Stimulated activated CD8-positive, alpha-beta memory T cell treated with anti-CD3 and anti-CD28 coated beads, Interleukin-2, amount 100 ng/mL, for 1 hour (primary cell): Measurements from ENCODE around the gene EXD3.

ENCODE experiments used
- DNase-seq, 2 donors: peaks; one replicate each; pipeline ENCODE4 v3.0.0-alpha.2; 2020; ENCODE audit warnings: low read depth in 2 of 2

Gene EXD3

DNA sequence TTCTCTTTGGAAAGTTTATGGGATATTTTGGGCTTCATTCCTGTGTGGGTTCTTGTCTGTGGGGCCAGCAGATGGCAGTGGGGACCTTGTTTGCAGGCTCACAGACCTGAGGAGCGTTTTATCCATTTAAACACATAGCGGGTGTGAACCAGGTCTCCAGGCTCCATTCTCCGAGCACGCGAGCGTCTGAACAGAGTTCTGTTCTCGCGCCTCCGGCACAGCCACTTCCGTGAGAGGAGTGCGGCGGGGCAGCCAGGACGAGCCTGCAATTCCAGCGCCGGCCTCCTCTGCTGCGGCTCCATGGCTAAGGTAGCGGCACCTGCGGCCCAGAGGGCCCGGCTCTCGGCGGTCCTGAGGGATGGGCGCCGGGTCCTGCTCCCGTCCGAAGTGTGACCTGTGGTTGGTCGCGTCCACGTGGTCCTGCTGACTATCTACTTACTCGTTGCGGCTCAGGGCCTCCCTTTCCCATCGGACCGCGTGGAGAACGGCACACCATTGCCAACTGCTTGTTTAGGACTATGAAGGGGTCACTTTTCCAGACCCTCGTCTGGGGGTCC lies 128.2 kb downstream of the EXD3 start:
- DNase-seq = no peak

- DNase-seq = no peak
These were observed 128.8 kb downstream of the EXD3 start for GRCh38 chr9:137294091-137294680.

GRCh38 chr9:137293482-137294090 lies 129.4 kb downstream of the EXD3 start:
- no peak for DNase-seq

GRCh38 chr9:137293094-137293481 lies 129.9 kb downstream of the EXD3 start:
- no peak for DNase-seq

DNA sequence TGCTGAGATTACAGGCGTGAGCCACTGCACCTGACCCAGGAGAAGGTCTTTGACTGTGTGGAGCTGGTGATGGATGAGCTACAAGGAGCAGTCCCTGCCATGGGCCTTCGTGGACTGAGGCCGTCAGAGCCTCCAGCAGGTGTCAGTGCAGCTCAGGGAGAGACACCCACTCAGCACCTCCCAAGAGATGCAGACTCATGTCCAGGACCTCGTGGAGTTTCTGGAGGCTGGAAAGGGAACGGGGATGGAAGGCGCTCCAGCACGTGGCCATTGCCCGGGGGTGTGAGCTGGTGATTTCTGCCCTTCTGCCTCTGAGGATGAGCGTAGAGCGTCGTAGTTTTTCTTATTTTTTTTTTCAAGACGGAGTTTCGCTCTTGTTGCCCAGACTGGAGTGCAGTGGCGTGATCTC lies 136.0 kb downstream of the EXD3 start:
- no peak for DNase-seq

DNA sequence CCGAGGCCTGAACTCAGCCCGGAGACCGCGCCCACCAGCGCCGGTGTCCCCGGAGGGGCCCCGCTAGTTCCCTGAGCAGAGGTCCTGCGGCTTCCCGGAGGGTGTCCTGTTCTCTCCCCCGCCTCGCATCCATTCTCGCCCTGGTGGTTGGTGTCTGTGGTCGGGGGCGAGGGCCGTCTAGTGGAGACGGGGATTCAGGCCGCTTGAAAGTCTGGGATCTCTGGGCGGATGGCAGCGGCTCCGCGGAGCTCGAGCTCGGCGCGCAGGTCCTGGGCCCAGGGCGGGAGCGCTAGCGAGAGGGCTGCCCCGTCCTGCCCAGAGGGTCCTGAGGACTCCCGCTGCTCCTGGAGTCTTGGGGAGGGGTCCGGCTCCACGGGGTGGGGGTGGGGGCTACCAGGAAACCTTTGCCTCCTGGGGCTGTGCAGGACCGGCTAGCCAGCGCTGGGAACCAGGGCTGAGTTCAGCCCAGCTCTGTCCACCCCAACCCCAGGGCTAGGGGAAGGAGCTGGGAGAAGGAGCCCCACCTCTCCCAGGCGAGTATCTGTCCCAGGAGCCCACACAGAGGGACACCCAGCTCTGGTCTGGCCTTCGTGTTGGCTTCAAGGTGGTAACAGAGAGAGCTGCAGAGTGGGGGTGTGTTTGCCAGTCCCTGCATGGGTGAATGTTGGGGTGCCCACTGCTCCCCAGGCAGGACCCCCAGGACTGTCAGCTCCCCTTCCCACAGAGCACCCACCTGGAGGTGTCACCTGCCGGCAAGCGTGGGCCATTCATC lies 141.4 kb downstream of the EXD3 start:
- no peak for DNase-seq

- DNase-seq = no peak
These were observed 142.3 kb downstream of the EXD3 start for GRCh38 chr9:137280474-137281344.

GRCh38 chr9:137279741-137280473 lies 143.1 kb downstream of the EXD3 start:
- no peak for DNase-seq

DNA sequence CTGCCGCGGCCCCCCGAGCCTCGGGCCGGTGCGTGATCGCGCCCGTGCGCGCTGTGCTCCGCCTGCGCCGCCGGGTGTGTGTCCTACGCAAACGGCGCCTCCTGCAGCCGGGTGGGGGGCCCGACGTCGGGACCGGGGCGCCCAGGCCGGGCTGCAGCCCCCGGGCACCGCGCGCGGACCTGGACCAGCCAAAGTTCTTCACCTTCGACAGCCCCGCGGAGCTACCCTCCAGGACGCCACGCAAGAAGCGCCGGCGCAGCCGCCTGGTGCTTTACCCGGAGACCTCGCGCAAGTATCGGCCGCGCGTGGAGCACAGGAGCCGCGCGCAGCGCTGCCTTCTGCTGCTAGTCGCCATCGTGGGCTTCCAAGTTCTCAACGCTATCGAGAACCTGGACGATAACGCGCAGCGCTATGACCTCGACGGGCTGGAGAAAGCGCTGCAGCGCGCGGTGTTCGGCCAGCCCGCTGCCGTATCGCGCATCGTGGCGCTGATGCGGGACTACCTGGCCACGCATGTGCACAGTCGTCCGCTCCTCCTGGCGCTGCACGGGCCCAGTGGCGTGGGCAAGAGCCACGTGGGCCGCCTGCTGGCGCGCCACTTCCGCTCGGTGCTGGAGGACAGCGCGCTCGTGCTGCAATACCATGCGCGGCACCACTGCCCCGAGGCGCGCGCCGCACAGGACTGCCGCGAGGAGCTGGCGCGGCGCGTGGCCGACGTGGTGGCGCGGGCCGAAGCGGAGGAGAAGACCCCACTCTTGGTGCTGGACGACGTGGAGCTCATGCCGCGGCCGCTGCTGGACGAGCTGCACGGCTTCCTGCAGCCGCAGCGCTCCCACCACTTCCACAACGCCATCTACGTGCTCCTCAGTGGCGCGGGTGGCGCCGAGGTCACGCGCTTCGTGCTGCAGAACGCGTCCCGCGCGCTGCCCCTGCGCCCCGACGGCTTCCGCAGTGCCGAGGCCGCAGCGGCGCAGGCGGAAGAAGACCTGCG lies 143.9 kb downstream of the EXD3 start:
- no peak for DNase-seq

- no peak for DNase-seq
These were observed 144.8 kb downstream of the EXD3 start for GRCh38 chr9:137278061-137278701.

GRCh38 chr9:137277329-137278041 lies 145.5 kb downstream of the EXD3 start, which contains the start of gene TOR4A:
Gene TOR4A, plus strand, starts transcription at chr9:137277726. Its CDS starts 964 bp downstream, at chr9:137278690.
- DNase-seq = no peak

GRCh38 chr9:137276473-137277328 lies 146.3 kb downstream of the EXD3 start:
- DNase-seq = no peak

- no peak for DNase-seq
These were observed 147.1 kb downstream of the EXD3 start for GRCh38 chr9:137275588-137276472.

- DNase-seq = no peak
These were observed 147.8 kb downstream of the EXD3 start for GRCh38 chr9:137275203-137275587.

DNA sequence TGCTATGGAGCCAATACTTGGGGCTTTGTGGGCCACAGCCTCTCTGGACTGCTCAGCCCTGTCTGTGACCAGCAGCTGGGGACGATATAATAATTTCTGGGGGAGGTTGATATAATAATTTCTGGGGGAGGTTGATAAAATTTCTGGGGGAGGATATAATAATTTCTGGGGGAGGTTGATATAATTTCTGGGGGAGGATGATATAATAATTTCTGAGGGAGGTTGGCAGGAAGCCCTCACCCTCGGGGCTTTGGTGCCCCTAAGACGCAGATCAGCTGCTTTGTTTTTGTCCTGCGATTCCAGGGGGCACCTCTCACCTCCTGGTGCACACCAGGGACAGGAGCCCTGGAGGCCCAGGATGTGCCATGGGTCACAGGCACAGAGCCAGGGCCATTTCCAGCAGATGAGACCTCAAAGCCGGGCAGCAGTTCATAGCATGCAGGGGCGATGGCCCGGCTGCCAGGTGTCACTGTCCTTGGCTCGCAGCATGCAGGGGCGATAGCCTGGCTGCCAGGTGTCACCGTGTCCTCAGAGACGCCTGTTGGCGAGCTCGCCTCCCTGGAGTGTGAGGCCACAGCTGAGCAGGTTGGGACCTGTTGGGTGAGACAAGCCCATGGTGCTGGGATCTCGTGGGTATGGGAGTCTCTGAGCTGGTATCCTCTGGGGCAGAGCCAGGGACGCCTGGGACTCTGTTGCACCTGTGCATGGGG lies 149.2 kb downstream of the EXD3 start:
- no peak for DNase-seq

DNA sequence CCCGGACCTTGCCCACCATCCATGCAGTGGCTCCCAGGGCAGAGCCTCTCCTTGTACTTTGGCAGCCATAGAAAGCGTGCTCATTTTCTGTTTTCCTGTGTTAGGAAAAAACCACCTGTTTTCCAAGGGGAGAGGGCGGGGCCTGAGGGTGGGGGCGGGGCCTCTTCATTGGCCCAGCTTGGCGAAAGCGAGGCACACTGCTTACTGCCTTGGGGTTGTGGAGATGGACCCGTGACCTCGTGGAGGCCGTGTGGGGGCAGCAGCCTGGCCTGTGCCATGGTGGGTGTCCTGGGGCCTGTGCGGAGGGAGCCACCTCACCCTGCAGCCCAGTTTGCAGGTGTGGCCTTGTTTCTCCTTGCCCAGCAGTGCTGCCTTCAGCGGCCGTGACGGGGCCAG lies 149.9 kb downstream of the EXD3 start:
- DNase-seq = no peak
